RCC 7860 (cell line): ENCODE results near the gene ADGRG2.

Experiments
- DNase-seq: peaks from one replicate; pipeline ENCODE4 v3.0.0-alpha.2; 2015; ENCODE audit warnings: low spot score
- FAIRE-seq: peaks from 2 replicates; lab custom pipeline; 2012; peaks lifted over from hg19 to GRCh38; lab: Jason Lieb, UNC

Gene ADGRG2

GRCh38 chrX:19121898-19122640 is at the start of gene ADGRG2:
Gene ADGRG2, minus strand, starts transcription at chrX:19122468. Its CDS starts 53,634 bp downstream, at chrX:19068834.
- DNase-seq, result no peak
- FAIRE-seq, result no peak

- no peak for FAIRE-seq
Measured at GRCh38 chrX:19168609-19169008, 46.3 kb upstream of the ADGRG2 start.

GRCh38 chrX:19162851-19163250 is 40.6 kb upstream of the ADGRG2 start:
- FAIRE-seq (no peak), DNase-seq (no peak)

More at GRCh38 chrX:19168609-19169008, 46.3 kb upstream of the ADGRG2 start:
- DNase-seq, result no peak

- FAIRE-seq (no peak), DNase-seq (no peak)
Measured at GRCh38 chrX:19156186-19156585, 33.9 kb upstream of the ADGRG2 start.

- DNase-seq (peak; percentile 71), FAIRE-seq (peak; percentile 97)
Measured at GRCh38 chrX:19152762-19153161, 30.5 kb upstream of the ADGRG2 start.

GRCh38 chrX:19137067-19137466 is 14.8 kb upstream of the ADGRG2 start:
- FAIRE-seq, result no peak

DNA sequence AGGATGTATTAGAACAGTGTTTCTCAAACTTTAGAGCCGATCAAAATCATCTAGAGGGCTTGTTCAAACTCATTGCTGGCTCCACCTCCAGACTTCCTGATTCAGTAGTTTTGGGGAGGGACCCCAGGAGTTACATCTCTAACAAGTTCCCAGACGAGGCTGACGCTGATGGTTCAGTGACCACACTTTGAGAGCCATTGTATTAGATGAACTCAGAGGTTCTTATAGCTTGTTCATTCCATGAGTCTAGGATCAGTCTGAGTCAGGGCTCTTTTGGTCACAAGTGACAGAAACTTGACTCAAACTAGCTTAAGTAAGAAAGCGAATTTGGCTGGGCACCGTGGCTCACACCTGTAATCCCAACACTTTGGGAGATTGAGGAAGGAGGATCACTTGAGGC is 11.5 kb upstream of the ADGRG2 start:
- no peak for FAIRE-seq
- no peak for DNase-seq

More at GRCh38 chrX:19137067-19137466, 14.8 kb upstream of the ADGRG2 start:
- no peak for DNase-seq

GRCh38 chrX:19133231-19133630 is 11.0 kb upstream of the ADGRG2 start:
- DNase-seq, result no peak
- FAIRE-seq, result no peak

GRCh38 chrX:19130628-19131027 is 8.4 kb upstream of the ADGRG2 start:
- FAIRE-seq, result no peak

DNA sequence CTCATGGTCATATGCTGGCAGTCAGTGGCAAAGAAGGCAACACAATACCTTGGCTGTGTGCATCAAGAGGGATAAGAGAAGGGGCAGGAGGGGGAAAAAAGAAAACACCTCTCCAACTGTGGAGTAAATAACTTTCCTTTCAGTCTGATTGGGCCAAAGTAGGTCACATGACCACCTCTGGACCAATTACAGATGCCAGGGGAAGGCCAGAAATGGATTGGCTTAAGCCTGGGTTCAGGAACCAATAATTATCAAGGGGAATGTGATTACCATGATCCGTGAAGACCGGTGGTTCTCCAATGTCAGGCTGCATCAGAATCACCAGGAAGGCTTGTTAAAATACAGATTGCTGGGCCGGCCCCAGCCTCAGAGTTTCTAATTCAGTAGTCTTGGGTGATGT is 7.4 kb upstream of the ADGRG2 start:
- FAIRE-seq (no peak), DNase-seq (no peak)

More at GRCh38 chrX:19130628-19131027, 8.4 kb upstream of the ADGRG2 start:
- no peak for DNase-seq

DNA sequence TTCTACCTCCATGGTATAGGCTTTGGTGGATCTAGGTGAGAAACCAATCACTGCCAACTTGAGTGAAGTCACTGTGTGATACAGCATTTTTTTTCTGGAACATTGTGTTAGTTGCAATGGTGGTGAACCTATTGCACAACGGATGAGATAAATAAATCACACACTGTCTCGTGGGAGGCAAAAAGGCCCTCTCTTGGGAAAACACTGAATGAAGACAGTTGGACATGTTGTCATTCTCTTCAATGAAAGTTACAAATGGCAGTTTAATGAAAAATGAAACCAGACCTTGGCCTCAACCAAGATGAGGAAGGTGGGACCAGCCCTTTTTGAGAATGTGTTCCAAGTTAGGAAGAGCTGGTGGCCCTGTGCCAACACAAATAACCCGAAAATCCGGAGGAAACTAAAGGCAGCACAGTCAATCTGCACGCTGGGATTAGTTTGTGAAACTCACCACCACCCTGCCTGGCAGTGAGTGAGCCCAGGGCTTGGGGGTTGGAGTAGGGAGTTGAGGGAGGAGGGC is 5.4 kb upstream of the ADGRG2 start:
- DNase-seq (no peak), FAIRE-seq (no peak)

DNA sequence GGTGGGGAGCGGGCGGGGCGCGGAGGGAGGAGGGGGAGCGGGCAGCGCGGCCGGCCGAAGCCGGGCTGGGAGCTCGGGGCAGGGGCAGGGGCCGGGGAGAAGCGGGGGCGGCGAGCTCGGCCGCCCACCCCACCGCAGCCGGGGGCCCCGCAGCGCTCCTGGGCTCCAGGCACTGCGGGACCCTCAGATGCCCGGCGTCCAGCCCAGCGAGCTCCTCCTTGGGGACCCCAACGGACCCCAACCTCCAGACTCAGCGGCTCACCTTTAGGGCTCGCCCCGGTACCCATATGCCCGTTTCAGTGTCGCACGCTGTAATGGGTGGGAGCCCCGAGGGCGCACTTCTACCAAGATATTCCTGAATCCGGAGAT is 357 bp upstream of the ADGRG2 start:
- FAIRE-seq (no peak), DNase-seq (no peak)

GRCh38 chrX:19121466-19121865 is 802 bp downstream of the ADGRG2 start:
- FAIRE-seq, result no peak
- no peak for DNase-seq

DNA sequence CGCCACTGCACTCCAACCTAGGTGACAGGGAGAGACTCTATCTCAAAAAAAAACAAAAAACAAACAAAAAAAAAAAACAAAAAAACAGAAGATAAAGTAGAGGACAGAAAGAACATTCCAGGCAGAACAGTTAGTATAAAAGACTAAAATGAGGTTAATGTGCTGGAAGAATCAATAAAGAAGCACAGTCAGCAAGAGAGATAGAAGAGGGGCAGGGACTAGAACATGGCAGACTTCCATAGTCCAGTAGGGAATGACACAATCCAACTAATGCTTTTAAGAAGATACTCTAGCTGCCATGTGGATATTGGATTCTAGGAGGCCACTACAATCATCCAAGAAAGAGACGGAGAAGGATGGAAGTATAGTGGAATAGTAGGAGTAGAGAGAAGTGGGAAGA is 11.6 kb downstream of the ADGRG2 start:
- DNase-seq, result no peak
- no peak for FAIRE-seq

GRCh38 chrX:19107035-19107434 is 15.2 kb downstream of the ADGRG2 start:
- FAIRE-seq, result no peak
- no peak for DNase-seq

GRCh38 chrX:19100586-19100985 is 21.7 kb downstream of the ADGRG2 start:
- FAIRE-seq (no peak), DNase-seq (no peak)

DNA sequence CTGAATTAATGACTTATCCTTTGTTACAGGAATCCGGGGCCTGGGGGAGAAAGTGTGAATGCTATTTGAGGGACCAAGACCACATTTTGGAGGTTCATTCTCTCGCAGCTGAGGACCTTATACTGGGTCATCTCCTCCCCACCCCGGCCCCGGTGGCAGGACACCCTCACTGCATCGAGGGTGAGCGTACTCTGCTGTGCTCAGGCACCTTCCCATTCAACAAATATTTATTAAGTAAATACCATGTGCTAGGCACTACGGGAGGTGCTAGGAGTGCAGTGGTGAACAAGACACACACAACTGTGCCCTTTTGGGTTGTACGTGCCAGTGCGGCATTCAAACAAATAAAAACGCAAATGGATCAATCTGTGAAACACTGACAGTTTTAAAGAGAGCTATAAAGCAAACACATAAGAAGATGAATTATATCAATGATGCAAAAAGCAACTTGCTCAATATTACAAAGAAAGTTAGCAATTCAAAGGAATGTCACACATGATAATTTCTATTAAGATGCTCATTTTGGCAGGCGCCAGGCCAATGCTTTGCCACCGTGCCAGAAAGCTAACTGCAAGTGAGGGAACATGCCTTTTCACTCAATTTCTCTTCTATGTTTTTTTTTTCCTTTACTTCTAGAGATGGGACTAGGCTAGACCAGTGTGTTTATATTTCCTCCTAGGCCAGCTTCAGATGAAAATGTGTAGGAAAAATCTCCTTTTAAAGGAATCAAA is 24.6 kb downstream of the ADGRG2 start:
- FAIRE-seq (no peak), DNase-seq (no peak)

DNA sequence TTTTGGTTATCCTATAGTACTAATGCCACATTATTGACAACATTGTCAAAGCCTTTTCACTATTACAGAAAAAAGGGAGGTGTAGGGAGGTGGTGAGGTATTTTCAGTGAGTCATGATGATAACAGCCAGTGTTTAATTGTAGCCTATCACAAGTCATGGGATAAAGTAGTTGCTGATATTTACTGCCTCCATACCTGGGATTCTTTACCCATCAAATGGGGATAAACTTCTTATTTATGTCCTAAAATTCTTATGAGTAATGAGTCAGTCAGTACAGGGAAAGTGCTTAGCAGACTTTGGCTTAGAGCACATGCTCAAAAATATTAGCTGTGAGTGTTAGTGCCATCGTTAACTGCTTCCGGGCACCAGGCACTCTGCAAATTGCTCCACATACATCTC is 25.7 kb downstream of the ADGRG2 start:
- FAIRE-seq (no peak), DNase-seq (no peak)

DNA sequence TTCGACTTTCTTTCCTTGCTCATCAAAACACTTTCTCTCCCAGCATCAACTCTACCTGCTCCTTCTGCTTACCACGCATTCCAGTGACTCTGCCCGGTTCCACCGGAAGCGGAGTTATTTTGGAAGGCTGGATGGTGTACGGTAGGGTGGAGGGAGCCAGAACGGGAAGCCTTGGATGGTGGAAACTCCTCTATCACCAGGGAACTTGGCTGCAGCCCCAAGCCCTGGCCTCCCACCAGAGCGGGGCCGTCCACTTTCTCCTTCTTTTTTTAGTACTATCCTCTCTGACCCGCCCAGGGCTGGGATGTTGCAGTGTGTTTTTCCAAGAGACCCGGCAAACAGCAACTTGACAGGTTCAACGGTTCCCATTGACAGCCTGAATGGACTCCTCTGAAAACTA is 27.6 kb downstream of the ADGRG2 start:
- no peak for FAIRE-seq
- DNase-seq, result no peak

DNA sequence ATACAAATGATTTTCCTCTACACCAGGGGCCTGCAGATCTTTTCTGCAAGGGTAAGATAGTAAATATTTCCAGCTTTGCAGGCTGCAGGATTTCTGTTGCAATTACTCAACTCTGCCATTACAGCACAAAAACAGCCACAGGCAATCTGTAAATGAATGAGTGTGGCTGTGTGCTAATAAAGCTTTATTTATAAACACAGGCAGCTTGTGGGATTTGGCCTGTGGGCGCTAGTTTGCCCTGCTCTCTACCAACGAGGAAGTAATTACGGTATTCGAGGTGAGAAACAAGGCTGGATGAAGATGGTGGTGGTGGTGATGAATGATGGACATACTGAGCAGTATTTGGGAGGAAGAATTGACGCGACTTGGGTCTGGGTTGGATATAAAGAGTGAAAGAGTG is 30.7 kb downstream of the ADGRG2 start:
- no peak for FAIRE-seq
- DNase-seq, result no peak

GRCh38 chrX:19089555-19090040 is 32.7 kb downstream of the ADGRG2 start:
- no peak for DNase-seq
- no peak for FAIRE-seq
